Neuron (in vitro differentiated cells): ENCODE data around the gene ANKRD11.

Source experiments
- H2AFZ ChIP-seq: one replicate; pipeline ENCODE4 v1.6.1; 2013; ENCODE audit warnings: low read depth, mild to moderate bottlenecking, inconsistent platforms, low read length, moderate library complexity
- H3K27me3 ChIP-seq: one replicate; pipeline ENCODE4 v1.6.1; 2013; ENCODE audit warnings: low read length; ENCODE audit not compliant: insufficient read depth
- H3K36me3 ChIP-seq: one replicate; pipeline ENCODE4 v1.6.1; 2013; ENCODE audit warnings: low read length; ENCODE audit not compliant: insufficient read depth
- H3K4me1 ChIP-seq: one replicate; pipeline ENCODE4 v1.6.1; 2013; ENCODE audit warnings: low read length; ENCODE audit not compliant: insufficient read depth
- H3K4me3 ChIP-seq: 2 replicates; pipeline ENCODE4 v1.5.1; 2013; ENCODE audit warnings: mild to moderate bottlenecking, low read length, moderate library complexity
- H3K9me3 ChIP-seq: one replicate; pipeline ENCODE4 v1.6.1; 2013; ENCODE audit warnings: low read length

Gene ANKRD11

GRCh38 chr16:89522287-89522686 is 31.9 kb upstream of the ANKRD11 start:
- Histone ChIP-seq H3K4me1 (peaks cover 15% of the 10 kb centered on the region), H3K9me3 (peaks cover 12% of the 10 kb centered on the region), H3K36me3 (peaks cover 87% of the 10 kb centered on the region), H2AFZ (no peak overlapping the region), H3K4me3 (no peak overlapping the region), H3K27me3 (no peaks in the 10 kb centered on the region)

GRCh38 chr16:89519881-89520280 is 29.5 kb upstream of the ANKRD11 start:
- Histone ChIP-seq H3K27me3 (no peaks in the 10 kb centered on the region), H3K4me1 (peaks cover 27% of the 10 kb centered on the region), H3K4me3 (no peak overlapping the region), H3K36me3 (peaks cover 77% of the 10 kb centered on the region), H2AFZ (no peak overlapping the region), H3K9me3 (peaks cover 12% of the 10 kb centered on the region)

- Histone ChIP-seq H2AFZ (no peak overlapping the region), H3K4me3 (no peak overlapping the region), H3K36me3 (peaks cover 72% of the 10 kb centered on the region), H3K27me3 (no peaks in the 10 kb centered on the region), H3K9me3 (peaks cover 15% of the 10 kb centered on the region), H3K4me1 (peaks cover 27% of the 10 kb centered on the region)
These were observed 26.8 kb upstream of the ANKRD11 start for GRCh38 chr16:89517128-89517527.

- peaks cover 21% of the 10 kb centered on the region for H3K4me1 ChIP-seq
- H2AFZ ChIP-seq: no peak overlapping the region
- no peak overlapping the region for H3K4me3 ChIP-seq
- peaks cover 3% of the 10 kb centered on the region for H3K9me3 ChIP-seq
- peaks cover 51% of the 10 kb centered on the region for H3K36me3 ChIP-seq
- H3K27me3 ChIP-seq: no peaks in the 10 kb centered on the region
These were observed 22.1 kb upstream of the ANKRD11 start for GRCh38 chr16:89512453-89512852.

- no peak overlapping the region for H3K4me3 ChIP-seq
- peaks cover 17% of the 10 kb centered on the region for H3K4me1 ChIP-seq
- no peak overlapping the region for H2AFZ ChIP-seq
- peaks cover 3% of the 10 kb centered on the region for H3K9me3 ChIP-seq
- H3K36me3 ChIP-seq: peaks cover 51% of the 10 kb centered on the region
- H3K27me3 ChIP-seq: no peaks in the 10 kb centered on the region
These were observed 21.0 kb upstream of the ANKRD11 start for GRCh38 chr16:89511374-89511773.

GRCh38 chr16:89510526-89510925 is 20.2 kb upstream of the ANKRD11 start:
- peaks cover 3% of the 10 kb centered on the region for H3K9me3 ChIP-seq
- H3K4me1 ChIP-seq: peaks cover 19% of the 10 kb centered on the region
- no peak overlapping the region for H3K4me3 ChIP-seq
- peaks cover 44% of the 10 kb centered on the region for H3K36me3 ChIP-seq
- no peak overlapping the region for H2AFZ ChIP-seq
- H3K27me3 ChIP-seq: no peaks in the 10 kb centered on the region

- Histone ChIP-seq H2AFZ (peak within 1 kb of the TSS; percentile 97), H3K9me3 (no peaks in the 10 kb centered on the region), H3K36me3 (peaks cover 28% of the 10 kb centered on the region), H3K4me3 (peak within 1 kb of the TSS; percentile 65), H3K27me3 (no peaks in the 10 kb centered on the region), H3K4me1 (peaks cover 21% of the 10 kb centered on the region)
These were observed 17.7 kb upstream of the ANKRD11 start, which contains the start of gene SPG7 for GRCh38 chr16:89507834-89508590. Gene SPG7, plus strand, starts transcription at chr16:89508403. Its CDS starts 15 bp downstream, at chr16:89508418.

- peaks cover 21% of the 10 kb centered on the region for H3K4me1 ChIP-seq
- no peaks in the 10 kb centered on the region for H3K9me3 ChIP-seq
- H2AFZ ChIP-seq: peak overlapping the region; percentile 97
- H3K4me3 ChIP-seq: peak overlapping the region; percentile 65
- H3K36me3 ChIP-seq: peaks cover 21% of the 10 kb centered on the region
- H3K27me3 ChIP-seq: no peaks in the 10 kb centered on the region
These were observed 17.0 kb upstream of the ANKRD11 start for GRCh38 chr16:89507214-89507833.

- no peak overlapping the region for H2AFZ ChIP-seq
- H3K9me3 ChIP-seq: no peaks in the 10 kb centered on the region
- no peaks in the 10 kb centered on the region for H3K27me3 ChIP-seq
- H3K4me3 ChIP-seq: peak overlapping the region; percentile 65
- peaks cover 21% of the 10 kb centered on the region for H3K4me1 ChIP-seq
- H3K36me3 ChIP-seq: peaks cover 17% of the 10 kb centered on the region
These were observed 16.4 kb upstream of the ANKRD11 start for GRCh38 chr16:89506791-89507191.

GRCh38 chr16:89506113-89506504 is 15.7 kb upstream of the ANKRD11 start:
- no peaks in the 10 kb centered on the region for H3K9me3 ChIP-seq

GRCh38 chr16:89505204-89506112 is 15.1 kb upstream of the ANKRD11 start:
- H3K9me3 ChIP-seq: no peaks in the 10 kb centered on the region
- no peaks in the 10 kb centered on the region for H3K27me3 ChIP-seq
- H2AFZ ChIP-seq: no peak overlapping the region
- H3K4me3 ChIP-seq: no peak overlapping the region
- H3K4me1 ChIP-seq: peaks cover 21% of the 10 kb centered on the region
- H3K36me3 ChIP-seq: peaks cover 4% of the 10 kb centered on the region

More at GRCh38 chr16:89506113-89506504, 15.7 kb upstream of the ANKRD11 start:
- no peaks in the 10 kb centered on the region for H3K27me3 ChIP-seq
- no peak overlapping the region for H3K4me3 ChIP-seq
- H3K36me3 ChIP-seq: peaks cover 11% of the 10 kb centered on the region
- peaks cover 21% of the 10 kb centered on the region for H3K4me1 ChIP-seq
- H2AFZ ChIP-seq: no peak overlapping the region

- peaks cover 17% of the 10 kb centered on the region for H3K4me1 ChIP-seq
- no peak overlapping the region for H3K4me3 ChIP-seq
- no peaks in the 10 kb centered on the region for H3K27me3 ChIP-seq
- no peaks in the 10 kb centered on the region for H3K36me3 ChIP-seq
- no peak overlapping the region for H2AFZ ChIP-seq
- H3K9me3 ChIP-seq: no peaks in the 10 kb centered on the region
These were observed 13.7 kb upstream of the ANKRD11 start for GRCh38 chr16:89504091-89504490.
